ENCODE data around the gene CRAT. TPM values are rescaled to one million over a fixed set of nuclear protein-coding genes. Genes with fewer than 3 reads are reported as not detected.
"Not testable (repeated sequence)": the region's sequence is repeated elsewhere in the genome, so short reads cannot be mapped to it uniquely, and the experiment has no call there.

Gene CRAT
- total and polyA plus RNA-seq, 2 experiments from 2014 or later: 4.6 to 9.9 TPM

- TF ChIP-seq REST (IDR thresholded peaks at IDR 0.05; ENCODE audit: unreplicated experiment) (no peak), CTCF (conservative IDR thresholded peaks at IDR 0.05; ENCODE audit: low read depth in 2 of 2) (no peak), ZNF114 (CRISPR knock-in tag; IDR thresholded peaks at IDR 0.05) (no peak), EZH2 (IDR thresholded peaks at IDR 0.05; ENCODE audit: low read depth, unreplicated experiment) (no peak), JUNB (IDR thresholded peaks at IDR 0.05; ENCODE audit: unreplicated experiment) (no peak)
Measured at GRCh38 chr9:129124506-129125069, 14.0 kb upstream of the CRAT start (continued).

GRCh38 chr9:129122976-129123375, 12.4 kb upstream of the CRAT start:
- not testable (repeated sequence) for H4K20me1 ChIP-seq (replicated peaks; ENCODE audit: insufficient read depth); H3K27ac Mint-ChIP-seq; ATAC-seq

GRCh38 chr9:129122133-129122532, 11.5 kb upstream of the CRAT start:
- no peak overlapping the region for H3K4me2 ChIP-seq
- H3K4me3 ChIP-seq: no peak overlapping the region
- no peaks in the 10 kb centered on the region for H3K27me3 ChIP-seq (ENCODE audit: insufficient read depth)
- ATAC-seq (no peak), DNase-seq (ENCODE audit: low spot score) (no peak)
- H3K4me1 ChIP-seq (ENCODE audit: insufficient read depth): peaks cover 10% of the 10 kb centered on the region
- H3K4me3 Mint-ChIP-seq: no peak overlapping the region
- no peak overlapping the region for H3K27ac Mint-ChIP-seq
- H4K20me1 ChIP-seq (replicated peaks; ENCODE audit: insufficient read depth): peaks cover 8% of the 10 kb centered on the region
- no peak overlapping the region for H2AFZ ChIP-seq
- peaks cover 60% of the 10 kb centered on the region for H3K36me3 Mint-ChIP-seq (ENCODE audit: low read depth)
- H3K4me1 Mint-ChIP-seq: peaks cover 10% of the 10 kb centered on the region
- H3K27ac ChIP-seq (ENCODE audit: low read depth): no peak overlapping the region
- no peaks in the 10 kb centered on the region for H3K9me2 ChIP-seq (ENCODE audit: insufficient read depth)
- H3F3A ChIP-seq (replicated peaks; ENCODE audit: low read depth): peaks cover 2% of the 10 kb centered on the region; the same call in 1 of the 2 replicates
- H3K36me3 ChIP-seq (ENCODE audit: insufficient read depth): peaks cover 9% of the 10 kb centered on the region
- no peaks in the 10 kb centered on the region for H3K9me3 Mint-ChIP-seq
- peaks cover 7% of the 10 kb centered on the region for H3K27me3 Mint-ChIP-seq (ENCODE audit: insufficient read depth, low read depth, poor library complexity)
- peaks cover 41% of the 10 kb centered on the region for H3K79me2 ChIP-seq (replicated peaks; ENCODE audit: insufficient read depth)
- TF ChIP-seq POLR2AphosphoS5 (IDR thresholded peaks at IDR 0.05; ENCODE audit: low read depth) (no peak), EZH2phosphoT487 (IDR thresholded peaks at IDR 0.05; ENCODE audit: unreplicated experiment) (no peak), ZNF462 (CRISPR knock-in tag; IDR thresholded peaks at IDR 0.05) (no peak), JUNB (IDR thresholded peaks at IDR 0.05; ENCODE audit: unreplicated experiment) (no peak)

More at GRCh38 chr9:129122976-129123375, 12.4 kb upstream of the CRAT start:
- Histone ChIP-seq H3K4me1 (ENCODE audit: insufficient read depth) (peaks cover 16% of the 10 kb centered on the region), H3K79me2 (replicated peaks; ENCODE audit: insufficient read depth) (peaks cover 40% of the 10 kb centered on the region), H3K36me3 (ENCODE audit: insufficient read depth) (peaks cover 15% of the 10 kb centered on the region)
- not testable (repeated sequence) for H3K4me2 ChIP-seq; H3K27me3 ChIP-seq (ENCODE audit: insufficient read depth); H3K27me3 Mint-ChIP-seq (ENCODE audit: insufficient read depth, low read depth, poor library complexity); DNase-seq (ENCODE audit: low spot score); H3K4me3 ChIP-seq; H3K4me3 Mint-ChIP-seq; H3K9me2 ChIP-seq (ENCODE audit: insufficient read depth); H3F3A ChIP-seq (replicated peaks; ENCODE audit: low read depth); H3K27ac ChIP-seq (ENCODE audit: low read depth); H2AFZ ChIP-seq; H3K9me3 Mint-ChIP-seq
- H3K36me3 Mint-ChIP-seq (ENCODE audit: low read depth): peaks cover 61% of the 10 kb centered on the region
- peaks cover 19% of the 10 kb centered on the region for H3K4me1 Mint-ChIP-seq

All from GM23338 (cell line).